HepG2 (cell line): ENCODE results near the gene KRT79.

Experiments used
- ADNP ChIP-seq: sonication (generic); formaldehyde crosslinking; IDR thresholded peaks from 2 replicates; pipeline ENCODE4 v1.4.0; 2020; ENCODE audit warnings: missing genetic modification reagents
- FOXK1 ChIP-seq: sonication (generic); formaldehyde crosslinking; IDR thresholded peaks from 2 replicates; pipeline ENCODE4 v1.4.0; 2020; ENCODE audit warnings: low read depth, missing genetic modification reagents, borderline replicate concordance
- TAF15 ChIP-seq: fragments of 200-400 bp; formaldehyde crosslinking; IDR thresholded peaks from one replicate; pipeline ENCODE4 v1.6.1; 2018; ENCODE audit warnings: mild to moderate bottlenecking, low read depth, low read length; ENCODE audit not compliant: poor library complexity, severe bottlenecking
- TF ChIP-seq, protein P1 (sequence below), 2 experiments: fragments of 450-650 bp in 1 of 2; sonication (generic) in 1 of 2; formaldehyde crosslinking in 1 of 2; IDR thresholded peaks; 2 replicates each; pipeline versions ENCODE4 v1.6.1 to v1.8.0; 2016 to 2022; ENCODE audit warnings: antibody characterized with exemption in 1 of 2, mild to moderate bottlenecking in 1 of 2, missing genetic modification reagents in 1 of 2
- TF ChIP-seq, protein P2 (sequence below): IDR thresholded peaks from 2 replicates; pipeline ENCODE4 v1.6.1; 2018; ENCODE audit warnings: missing genetic modification reagents
- TF ChIP-seq, protein P3 (sequence below): sonication (generic); formaldehyde crosslinking; IDR thresholded peaks from 2 replicates; pipeline ENCODE4 v1.5.0; 2020; ENCODE audit warnings: mild to moderate bottlenecking, missing genetic modification reagents, moderate library complexity
- TF ChIP-seq, protein P4 (sequence below): sonication (generic); formaldehyde crosslinking; IDR thresholded peaks from 2 replicates; pipeline ENCODE4 v1.5.0; 2020; ENCODE audit warnings: mild to moderate bottlenecking, missing genetic modification reagents
- TF ChIP-seq, protein P5 (sequence below): sonication (generic); formaldehyde crosslinking; IDR thresholded peaks from 2 replicates; pipeline ENCODE4 v1.4.0; 2020; ENCODE audit warnings: missing genetic modification reagents, mild to moderate bottlenecking, borderline replicate concordance
- TF ChIP-seq, protein P6 (sequence below), 2 experiments: IDR thresholded peaks; 2 replicates each; pipeline ENCODE4 v1.6.1; 2011 to 2012; ENCODE audit warnings: low read length in 2 of 2, borderline replicate concordance in 1 of 2, low read depth in 1 of 2, mild to moderate bottlenecking in 1 of 2, moderate library complexity in 1 of 2

DNA sequence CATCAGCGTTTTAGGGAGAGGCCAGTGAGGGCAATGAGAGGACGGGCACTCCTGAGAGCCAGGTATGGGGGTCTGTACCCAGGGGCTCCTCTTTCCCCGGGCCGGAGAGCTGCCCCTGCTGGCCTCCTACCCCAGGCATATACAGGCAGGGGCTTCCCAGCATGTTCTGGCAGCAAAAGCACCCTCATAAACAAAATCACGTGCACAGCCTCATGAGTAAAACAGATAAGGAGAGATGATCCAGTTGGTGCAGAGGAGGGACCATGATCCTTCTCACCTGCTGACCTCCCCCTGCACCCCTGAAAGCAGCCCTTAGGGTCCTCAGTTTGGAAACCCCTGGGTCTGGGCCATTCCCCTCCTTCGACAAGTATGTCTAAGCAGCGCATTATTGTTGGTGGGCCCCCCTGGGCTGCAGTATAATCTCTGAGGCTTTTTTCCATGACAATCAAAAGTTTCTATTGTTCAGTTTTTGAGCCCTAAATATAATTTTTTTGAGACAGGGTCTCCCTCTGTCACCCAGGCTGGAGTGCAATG, 15.2 kb downstream of the KRT79 start:
- no peak for TF ChIP-seq TAF15
- TF ChIP-seq, protein P1, sequence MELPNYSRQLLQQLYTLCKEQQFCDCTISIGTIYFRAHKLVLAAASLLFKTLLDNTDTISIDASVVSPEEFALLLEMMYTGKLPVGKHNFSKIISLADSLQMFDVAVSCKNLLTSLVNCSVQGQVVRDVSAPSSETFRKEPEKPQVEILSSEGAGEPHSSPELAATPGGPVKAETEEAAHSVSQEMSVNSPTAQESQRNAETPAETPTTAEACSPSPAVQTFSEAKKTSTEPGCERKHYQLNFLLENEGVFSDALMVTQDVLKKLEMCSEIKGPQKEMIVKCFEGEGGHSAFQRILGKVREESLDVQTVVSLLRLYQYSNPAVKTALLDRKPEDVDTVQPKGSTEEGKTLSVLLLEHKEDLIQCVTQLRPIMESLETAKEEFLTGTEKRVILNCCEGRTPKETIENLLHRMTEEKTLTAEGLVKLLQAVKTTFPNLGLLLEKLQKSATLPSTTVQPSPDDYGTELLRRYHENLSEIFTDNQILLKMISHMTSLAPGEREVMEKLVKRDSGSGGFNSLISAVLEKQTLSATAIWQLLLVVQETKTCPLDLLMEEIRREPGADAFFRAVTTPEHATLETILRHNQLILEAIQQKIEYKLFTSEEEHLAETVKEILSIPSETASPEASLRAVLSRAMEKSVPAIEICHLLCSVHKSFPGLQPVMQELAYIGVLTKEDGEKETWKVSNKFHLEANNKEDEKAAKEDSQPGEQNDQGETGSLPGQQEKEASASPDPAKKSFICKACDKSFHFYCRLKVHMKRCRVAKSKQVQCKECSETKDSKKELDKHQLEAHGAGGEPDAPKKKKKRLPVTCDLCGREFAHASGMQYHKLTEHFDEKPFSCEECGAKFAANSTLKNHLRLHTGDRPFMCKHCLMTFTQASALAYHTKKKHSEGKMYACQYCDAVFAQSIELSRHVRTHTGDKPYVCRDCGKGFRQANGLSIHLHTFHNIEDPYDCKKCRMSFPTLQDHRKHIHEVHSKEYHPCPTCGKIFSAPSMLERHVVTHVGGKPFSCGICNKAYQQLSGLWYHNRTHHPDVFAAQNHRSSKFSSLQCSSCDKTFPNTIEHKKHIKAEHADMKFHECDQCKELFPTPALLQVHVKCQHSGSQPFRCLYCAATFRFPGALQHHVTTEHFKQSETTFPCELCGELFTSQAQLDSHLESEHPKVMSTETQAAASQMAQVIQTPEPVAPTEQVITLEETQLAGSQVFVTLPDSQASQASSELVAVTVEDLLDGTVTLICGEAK (IDR thresholded peaks at IDR 0.05): no peak
- TF ChIP-seq, protein P1 (CRISPR knock-in tag; IDR thresholded peaks at IDR 0.05): no peak
- TF ChIP-seq, protein P2, sequence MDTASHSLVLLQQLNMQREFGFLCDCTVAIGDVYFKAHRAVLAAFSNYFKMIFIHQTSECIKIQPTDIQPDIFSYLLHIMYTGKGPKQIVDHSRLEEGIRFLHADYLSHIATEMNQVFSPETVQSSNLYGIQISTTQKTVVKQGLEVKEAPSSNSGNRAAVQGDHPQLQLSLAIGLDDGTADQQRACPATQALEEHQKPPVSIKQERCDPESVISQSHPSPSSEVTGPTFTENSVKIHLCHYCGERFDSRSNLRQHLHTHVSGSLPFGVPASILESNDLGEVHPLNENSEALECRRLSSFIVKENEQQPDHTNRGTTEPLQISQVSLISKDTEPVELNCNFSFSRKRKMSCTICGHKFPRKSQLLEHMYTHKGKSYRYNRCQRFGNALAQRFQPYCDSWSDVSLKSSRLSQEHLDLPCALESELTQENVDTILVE (CRISPR knock-in tag): no peak
- TF ChIP-seq, protein P3, sequence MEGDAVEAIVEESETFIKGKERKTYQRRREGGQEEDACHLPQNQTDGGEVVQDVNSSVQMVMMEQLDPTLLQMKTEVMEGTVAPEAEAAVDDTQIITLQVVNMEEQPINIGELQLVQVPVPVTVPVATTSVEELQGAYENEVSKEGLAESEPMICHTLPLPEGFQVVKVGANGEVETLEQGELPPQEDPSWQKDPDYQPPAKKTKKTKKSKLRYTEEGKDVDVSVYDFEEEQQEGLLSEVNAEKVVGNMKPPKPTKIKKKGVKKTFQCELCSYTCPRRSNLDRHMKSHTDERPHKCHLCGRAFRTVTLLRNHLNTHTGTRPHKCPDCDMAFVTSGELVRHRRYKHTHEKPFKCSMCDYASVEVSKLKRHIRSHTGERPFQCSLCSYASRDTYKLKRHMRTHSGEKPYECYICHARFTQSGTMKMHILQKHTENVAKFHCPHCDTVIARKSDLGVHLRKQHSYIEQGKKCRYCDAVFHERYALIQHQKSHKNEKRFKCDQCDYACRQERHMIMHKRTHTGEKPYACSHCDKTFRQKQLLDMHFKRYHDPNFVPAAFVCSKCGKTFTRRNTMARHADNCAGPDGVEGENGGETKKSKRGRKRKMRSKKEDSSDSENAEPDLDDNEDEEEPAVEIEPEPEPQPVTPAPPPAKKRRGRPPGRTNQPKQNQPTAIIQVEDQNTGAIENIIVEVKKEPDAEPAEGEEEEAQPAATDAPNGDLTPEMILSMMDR: no peak
- TF ChIP-seq ADNP (CRISPR knock-in tag): no peak
- TF ChIP-seq, protein P4, sequence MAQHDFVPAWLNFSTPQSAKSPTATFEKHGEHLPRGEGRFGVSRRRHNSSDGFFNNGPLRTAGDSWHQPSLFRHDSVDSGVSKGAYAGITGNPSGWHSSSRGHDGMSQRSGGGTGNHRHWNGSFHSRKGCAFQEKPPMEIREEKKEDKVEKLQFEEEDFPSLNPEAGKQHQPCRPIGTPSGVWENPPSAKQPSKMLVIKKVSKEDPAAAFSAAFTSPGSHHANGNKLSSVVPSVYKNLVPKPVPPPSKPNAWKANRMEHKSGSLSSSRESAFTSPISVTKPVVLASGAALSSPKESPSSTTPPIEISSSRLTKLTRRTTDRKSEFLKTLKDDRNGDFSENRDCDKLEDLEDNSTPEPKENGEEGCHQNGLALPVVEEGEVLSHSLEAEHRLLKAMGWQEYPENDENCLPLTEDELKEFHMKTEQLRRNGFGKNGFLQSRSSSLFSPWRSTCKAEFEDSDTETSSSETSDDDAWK (CRISPR knock-in tag): no peak
- no peak for TF ChIP-seq FOXK1 (CRISPR knock-in tag)
- TF ChIP-seq, protein P5, sequence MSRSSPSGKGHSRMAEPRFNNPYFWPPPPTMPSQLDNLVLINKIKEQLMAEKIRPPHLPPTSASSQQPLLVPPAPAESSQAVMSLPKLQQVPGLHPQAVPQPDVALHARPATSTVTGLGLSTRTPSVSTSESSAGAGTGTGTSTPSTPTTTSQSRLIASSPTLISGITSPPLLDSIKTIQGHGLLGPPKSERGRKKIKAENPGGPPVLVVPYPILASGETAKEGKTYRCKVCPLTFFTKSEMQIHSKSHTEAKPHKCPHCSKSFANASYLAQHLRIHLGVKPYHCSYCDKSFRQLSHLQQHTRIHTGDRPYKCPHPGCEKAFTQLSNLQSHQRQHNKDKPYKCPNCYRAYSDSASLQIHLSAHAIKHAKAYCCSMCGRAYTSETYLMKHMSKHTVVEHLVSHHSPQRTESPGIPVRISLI: no peak
- TF ChIP-seq, protein P6, sequence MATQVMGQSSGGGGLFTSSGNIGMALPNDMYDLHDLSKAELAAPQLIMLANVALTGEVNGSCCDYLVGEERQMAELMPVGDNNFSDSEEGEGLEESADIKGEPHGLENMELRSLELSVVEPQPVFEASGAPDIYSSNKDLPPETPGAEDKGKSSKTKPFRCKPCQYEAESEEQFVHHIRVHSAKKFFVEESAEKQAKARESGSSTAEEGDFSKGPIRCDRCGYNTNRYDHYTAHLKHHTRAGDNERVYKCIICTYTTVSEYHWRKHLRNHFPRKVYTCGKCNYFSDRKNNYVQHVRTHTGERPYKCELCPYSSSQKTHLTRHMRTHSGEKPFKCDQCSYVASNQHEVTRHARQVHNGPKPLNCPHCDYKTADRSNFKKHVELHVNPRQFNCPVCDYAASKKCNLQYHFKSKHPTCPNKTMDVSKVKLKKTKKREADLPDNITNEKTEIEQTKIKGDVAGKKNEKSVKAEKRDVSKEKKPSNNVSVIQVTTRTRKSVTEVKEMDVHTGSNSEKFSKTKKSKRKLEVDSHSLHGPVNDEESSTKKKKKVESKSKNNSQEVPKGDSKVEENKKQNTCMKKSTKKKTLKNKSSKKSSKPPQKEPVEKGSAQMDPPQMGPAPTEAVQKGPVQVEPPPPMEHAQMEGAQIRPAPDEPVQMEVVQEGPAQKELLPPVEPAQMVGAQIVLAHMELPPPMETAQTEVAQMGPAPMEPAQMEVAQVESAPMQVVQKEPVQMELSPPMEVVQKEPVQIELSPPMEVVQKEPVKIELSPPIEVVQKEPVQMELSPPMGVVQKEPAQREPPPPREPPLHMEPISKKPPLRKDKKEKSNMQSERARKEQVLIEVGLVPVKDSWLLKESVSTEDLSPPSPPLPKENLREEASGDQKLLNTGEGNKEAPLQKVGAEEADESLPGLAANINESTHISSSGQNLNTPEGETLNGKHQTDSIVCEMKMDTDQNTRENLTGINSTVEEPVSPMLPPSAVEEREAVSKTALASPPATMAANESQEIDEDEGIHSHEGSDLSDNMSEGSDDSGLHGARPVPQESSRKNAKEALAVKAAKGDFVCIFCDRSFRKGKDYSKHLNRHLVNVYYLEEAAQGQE (IDR thresholded peaks at IDR 0.05; ENCODE audit: borderline replicate concordance in 1 of 2, low read depth in 1 of 2, low read length in 2 of 2): no peak
